Left kidney (tissue), 2 donors: Measurements from ENCODE around the gene TSPAN9. TPM values are rescaled to one million over a fixed set of nuclear protein-coding genes. Genes with fewer than 3 reads are reported as not detected.
A peak's percentile ranks its signal among the peaks of the same experiment; 100 is the strongest.

ENCODE experiments used
- DNase-seq: peaks from one replicate; pipeline ENCODE4 v3.0.0-alpha.2; 2013
- polyA plus RNA-seq: library from polyadenylated mRNA; unstranded; fragments of 120-200 nt; gene quantifications from one replicate; pipeline ENCODE4 v1.2.1, GENCODE V29; 2013; ENCODE audit not compliant: insufficient read length

Gene TSPAN9
- polyA plus RNA-seq, 1 donor, result 79.9 TPM

GRCh38 chr12:3097186-3097804, 20.1 kb downstream of the TSPAN9 start:
- DNase-seq, result peak; percentile 82

- no peak for DNase-seq
Observed at GRCh38 chr12:3097836-3098235, 20.7 kb downstream of the TSPAN9 start.

GRCh38 chr12:3098436-3098835, 21.3 kb downstream of the TSPAN9 start:
- no peak for DNase-seq

GRCh38 chr12:3099146-3099545, 22.0 kb downstream of the TSPAN9 start:
- DNase-seq, result no peak

GRCh38 chr12:3101309-3102024, 24.3 kb downstream of the TSPAN9 start:
- no peak for DNase-seq

- no peak for DNase-seq
Observed at GRCh38 chr12:3102771-3103410, 25.7 kb downstream of the TSPAN9 start.

- DNase-seq, result no peak
Observed at GRCh38 chr12:3103806-3104205, 26.6 kb downstream of the TSPAN9 start.

- DNase-seq, result no peak
Observed at GRCh38 chr12:3105690-3106479, 28.7 kb downstream of the TSPAN9 start.

GRCh38 chr12:3106579-3106978, 29.4 kb downstream of the TSPAN9 start:
- DNase-seq, result no peak

- DNase-seq, result no peak
Observed at GRCh38 chr12:3107071-3107583, 29.9 kb downstream of the TSPAN9 start.

GRCh38 chr12:3107954-3108353, 30.8 kb downstream of the TSPAN9 start:
- DNase-seq, result no peak

GRCh38 chr12:3110578-3110977, 33.4 kb downstream of the TSPAN9 start:
- DNase-seq, result no peak

GRCh38 chr12:3113671-3114325, 36.6 kb downstream of the TSPAN9 start:
- DNase-seq, result no peak

- no peak for DNase-seq
Observed at GRCh38 chr12:3114671-3115070, 37.5 kb downstream of the TSPAN9 start.

GRCh38 chr12:3115078-3115477, 37.9 kb downstream of the TSPAN9 start:
- DNase-seq, result no peak

GRCh38 chr12:3116106-3116844, 39.1 kb downstream of the TSPAN9 start:
- DNase-seq, result no peak

- no peak for DNase-seq
Observed at GRCh38 chr12:3117144-3117581, 40.0 kb downstream of the TSPAN9 start.

- no peak for DNase-seq
Observed at GRCh38 chr12:3117591-3118015, 40.4 kb downstream of the TSPAN9 start.

GRCh38 chr12:3119192-3119755, 42.1 kb downstream of the TSPAN9 start:
- DNase-seq, result no peak

GRCh38 chr12:3119756-3120601, 42.8 kb downstream of the TSPAN9 start:
- DNase-seq, result peak; percentile 88
